Hepatocyte (in vitro differentiated cells): ENCODE data around the gene PNMA8C. TPM values are rescaled to one million over a fixed set of nuclear protein-coding genes. Genes with fewer than 3 reads are reported as not detected.

Experiments
- DNase-seq: peaks from one replicate; pipeline ENCODE4 v3.0.0-alpha.2; 2016; ENCODE audit warnings: low spot score
- H2AFZ ChIP-seq: fragments of 200-600 bp; sonication (generic); 2 replicates; pipeline ENCODE4 v1.6.0; 2016; ENCODE audit warnings: antibody characterized with exemption, mild to moderate bottlenecking
- H3K27ac ChIP-seq: fragments of 200-600 bp; sonication (generic); 2 replicates; pipeline ENCODE4 v1.5.1; 2016; ENCODE audit warnings: mild to moderate bottlenecking
- H3K27me3 ChIP-seq: fragments of 200-600 bp; sonication (generic); 2 replicates; pipeline ENCODE4 v1.6.1; 2016
- H3K36me3 ChIP-seq: fragments of 200-600 bp; sonication (generic); replicated peaks from 2 replicates; pipeline ENCODE4 v1.5.1; 2016; ENCODE audit warnings: low read depth; ENCODE audit not compliant: insufficient read depth
- H3K4me1 ChIP-seq: fragments of 200-600 bp; sonication (generic); 2 replicates; pipeline ENCODE4 v1.5.1; 2016; ENCODE audit warnings: mild to moderate bottlenecking, moderate library complexity; ENCODE audit not compliant: insufficient read depth
- H3K4me2 ChIP-seq: fragments of 200-600 bp; sonication (generic); 2 replicates; pipeline ENCODE4 v1.6.0; 2016
- H3K4me3 ChIP-seq: fragments of 200-600 bp; sonication (generic); 2 replicates; pipeline ENCODE4 v1.5.1; 2016; ENCODE audit warnings: mild to moderate bottlenecking
- H3K79me2 ChIP-seq: fragments of 200-600 bp; sonication (generic); 2 replicates; pipeline ENCODE4 v1.6.0; 2017; ENCODE audit warnings: mild to moderate bottlenecking
- H3K9me2 ChIP-seq: fragments of 200-600 bp; sonication (generic); replicated peaks from 2 replicates; pipeline ENCODE4 v1.6.0; 2017; ENCODE audit warnings: mild to moderate bottlenecking; ENCODE audit not compliant: insufficient read depth
- H3K9me3 ChIP-seq: fragments of 200-600 bp; sonication (generic); 2 replicates; pipeline ENCODE4 v1.5.1; 2016; ENCODE audit warnings: low read depth, mild to moderate bottlenecking
- H4K20me1 ChIP-seq: fragments of 200-600 bp; sonication (generic); 2 replicates; pipeline ENCODE4 v1.6.0; 2016; ENCODE audit warnings: mild to moderate bottlenecking; ENCODE audit not compliant: insufficient read depth, poor library complexity, severe bottlenecking
- CTCF ChIP-seq: fragments of 200-600 bp; sonication (generic); IDR thresholded peaks from 2 replicates; pipeline ENCODE4 v1.5.1; 2016; ENCODE audit warnings: antibody characterized with exemption, mild to moderate bottlenecking; ENCODE audit not compliant: poor library complexity
- EZH2 ChIP-seq: fragments of 200-600 bp; sonication (generic); IDR thresholded peaks from 2 replicates; pipeline ENCODE4 v1.6.1; 2016; ENCODE audit warnings: antibody characterized with exemption, mild to moderate bottlenecking, borderline replicate concordance
- EZH2phosphoT487 ChIP-seq: fragments of 200-600 bp; sonication (generic); IDR thresholded peaks from one replicate; pipeline ENCODE4 v1.6.1; 2018; ENCODE audit warnings: antibody characterized with exemption, mild to moderate bottlenecking, low read depth, moderate library complexity; ENCODE audit not compliant: unreplicated experiment, severe bottlenecking
- WGBS: methylation state at CpG from one replicate; pipeline ENCODE4 v1.1.6; 2016; ENCODE audit warnings: low lambda C conversion rate; ENCODE audit errors: missing lambda C conversion rate; 5-methylcytosine and 5-hydroxymethylcytosine counted together
- polyA plus RNA-seq: library from polyadenylated mRNA; unstranded; fragments of >200 nt; fragmentation: Nextera tagmentation; extraction: Ambion mirVana; gene quantifications from 2 replicates; pipeline ENCODE4 v1.2.1, GENCODE V29; 2016
- total RNA-seq: library from RNA; depleted of rRNA; stranded (reverse); fragments of >200 nt; gene quantifications from 2 replicates; pipeline ENCODE4 v1.2.3, GENCODE V29; 2014

The PNMA8C gene
- total and polyA plus RNA-seq, 2 experiments from 2014 or later, result 0.27 TPM; not detected in 1

- Histone ChIP-seq H3K4me3 (no peak overlapping the region), H3K9me2 (no peaks in the 10 kb centered on the region), H3K27ac (no peak overlapping the region), H3K4me1 (no peaks in the 10 kb centered on the region), H4K20me1 (no peaks in the 10 kb centered on the region), H2AFZ (no peak overlapping the region), H3K79me2 (peaks cover 4% of the 10 kb centered on the region), H3K36me3 (peaks cover 2% of the 10 kb centered on the region), H3K4me2 (no peak overlapping the region), H3K27me3 (no peaks in the 10 kb centered on the region), H3K9me3 (no peaks in the 10 kb centered on the region)
- TF ChIP-seq EZH2 (no peak), CTCF (no peak), EZH2phosphoT487 (no peak)
- WGBS, result 87% methylated on average over 9 of the region's 10 CpGs
- no peak for DNase-seq
Observed at GRCh38 chr19:46386151-46386550, 42.6 kb downstream of the PNMA8C start.

GRCh38 chr19:46385636-46386035 is 43.1 kb downstream of the PNMA8C start:
- no peaks in the 10 kb centered on the region for H3K4me1 ChIP-seq
- WGBS, result 88% methylated on average over 11 of the region's 11 CpGs
- DNase-seq, result no peak
- no peaks in the 10 kb centered on the region for H3K9me3 ChIP-seq
- H3K36me3 ChIP-seq, result peaks cover 6% of the 10 kb centered on the region
- no peak for TF ChIP-seq EZH2phosphoT487
- TF ChIP-seq CTCF, result no peak
- TF ChIP-seq EZH2, result no peak
- H3K27me3 ChIP-seq, result no peaks in the 10 kb centered on the region
- H4K20me1 ChIP-seq, result no peaks in the 10 kb centered on the region
- H3K9me2 ChIP-seq, result no peaks in the 10 kb centered on the region
- H2AFZ ChIP-seq, result no peak overlapping the region
- peaks cover 8% of the 10 kb centered on the region for H3K79me2 ChIP-seq
- H3K4me3 ChIP-seq, result no peak overlapping the region
- H3K4me2 ChIP-seq, result no peak overlapping the region
- no peak overlapping the region for H3K27ac ChIP-seq

GRCh38 chr19:46384396-46384795 is 44.3 kb downstream of the PNMA8C start:
- Histone ChIP-seq H4K20me1 (no peaks in the 10 kb centered on the region), H3K27ac (no peak overlapping the region), H3K4me2 (no peak overlapping the region), H3K27me3 (no peaks in the 10 kb centered on the region), H3K36me3 (peaks cover 6% of the 10 kb centered on the region), H2AFZ (no peak overlapping the region), H3K9me2 (no peaks in the 10 kb centered on the region), H3K4me3 (no peak overlapping the region), H3K4me1 (no peaks in the 10 kb centered on the region), H3K9me3 (no peaks in the 10 kb centered on the region), H3K79me2 (peaks cover 20% of the 10 kb centered on the region)
- DNase-seq, result no peak
- TF ChIP-seq EZH2phosphoT487 (no peak), EZH2 (no peak), CTCF (no peak)
- WGBS, result 92% methylated on average over 11 of the region's 11 CpGs

GRCh38 chr19:46383846-46384245 is 44.9 kb downstream of the PNMA8C start:
- Histone ChIP-seq H3K4me2 (no peak overlapping the region), H3K9me3 (no peaks in the 10 kb centered on the region), H3K27me3 (no peaks in the 10 kb centered on the region), H3K79me2 (peaks cover 23% of the 10 kb centered on the region), H3K4me3 (no peak overlapping the region), H3K4me1 (no peaks in the 10 kb centered on the region), H3K27ac (no peak overlapping the region), H3K9me2 (no peaks in the 10 kb centered on the region), H3K36me3 (peaks cover 6% of the 10 kb centered on the region), H2AFZ (no peak overlapping the region), H4K20me1 (no peaks in the 10 kb centered on the region)
- no peak for DNase-seq
- over 99% methylated on average over 7 of the region's 7 CpGs for WGBS
- TF ChIP-seq EZH2 (no peak), EZH2phosphoT487 (no peak), CTCF (no peak)
